HuH-7.5 (cell line): ENCODE results near the gene CHST11.

Experiments
- DNase-seq: peaks from one replicate; pipeline ENCODE4 v3.0.0; 2011; ENCODE audit warnings: low spot score

CHST11 gene

GRCh38 chr12:104503191-104503590 lies 46.4 kb downstream of the CHST11 start:
- DNase-seq = no peak

- no peak for DNase-seq
These were observed 47.4 kb downstream of the CHST11 start for GRCh38 chr12:104504146-104504545.

- DNase-seq = no peak
These were observed 48.5 kb downstream of the CHST11 start for GRCh38 chr12:104505095-104505818.

GRCh38 chr12:104506676-104507401 lies 50.1 kb downstream of the CHST11 start:
- no peak for DNase-seq

- no peak for DNase-seq
These were observed 50.9 kb downstream of the CHST11 start for GRCh38 chr12:104507672-104508071.

- no peak for DNase-seq
These were observed 52.2 kb downstream of the CHST11 start for GRCh38 chr12:104508752-104509446.

GRCh38 chr12:104510145-104510872 lies 53.6 kb downstream of the CHST11 start:
- no peak for DNase-seq

GRCh38 chr12:104510873-104511440 lies 54.2 kb downstream of the CHST11 start:
- DNase-seq = no peak

GRCh38 chr12:104513681-104514080 lies 56.9 kb downstream of the CHST11 start:
- DNase-seq = no peak

GRCh38 chr12:104514092-104514810 lies 57.5 kb downstream of the CHST11 start:
- no peak for DNase-seq

- no peak for DNase-seq
These were observed 59.2 kb downstream of the CHST11 start for GRCh38 chr12:104515899-104516298.

GRCh38 chr12:104516821-104517220 lies 60.1 kb downstream of the CHST11 start:
- no peak for DNase-seq

- DNase-seq = no peak
These were observed 61.1 kb downstream of the CHST11 start for GRCh38 chr12:104517880-104518279.

GRCh38 chr12:104519190-104520019 lies 62.7 kb downstream of the CHST11 start:
- no peak for DNase-seq

GRCh38 chr12:104520242-104520900 lies 63.6 kb downstream of the CHST11 start:
- DNase-seq = no peak

GRCh38 chr12:104521731-104522130 lies 65.0 kb downstream of the CHST11 start:
- no peak for DNase-seq

GRCh38 chr12:104522985-104523722 lies 66.4 kb downstream of the CHST11 start:
- no peak for DNase-seq

- DNase-seq = no peak
These were observed 67.5 kb downstream of the CHST11 start for GRCh38 chr12:104524034-104524832.
